ENCODE results near the gene STAG3.

Gene STAG3

DNA sequence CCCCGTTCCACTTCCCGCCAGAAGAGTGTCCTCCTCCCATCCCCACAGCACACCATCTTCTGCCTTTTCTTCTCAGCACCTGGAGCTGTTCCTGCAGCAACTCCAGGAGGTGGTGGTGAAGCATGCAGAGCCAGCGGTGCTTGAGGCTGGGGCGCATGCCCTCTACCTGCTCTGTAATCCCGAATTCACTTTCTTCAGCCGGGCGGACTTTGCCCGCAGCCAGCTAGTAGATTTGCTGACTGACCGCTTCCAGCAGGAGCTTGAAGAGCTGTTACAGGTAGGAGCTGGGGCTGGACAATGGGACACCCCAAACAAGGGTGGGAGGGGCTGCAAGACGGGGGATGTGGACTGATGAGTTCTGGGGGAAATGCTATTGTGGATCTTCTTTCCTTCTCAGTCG is 23.0 kb downstream of the STAG3 start:
- no peak overlapping the region; the same call in 1 of the 2 replicates for H3K9ac ChIP-seq (ENCODE audit: low read length)
- no peaks in the 10 kb centered on the region for H3K79me2 ChIP-seq (ENCODE audit: low read length)
- peaks cover 4% of the 10 kb centered on the region; the same call in 1 of the 2 replicates for H3K27me3 ChIP-seq (ENCODE audit: low read depth, low read length)
- peaks cover 47% of the 10 kb centered on the region for H3K4me1 ChIP-seq (ENCODE audit: low read length)
- no peak for TF ChIP-seq EZH2phosphoT487 (IDR thresholded peaks at IDR 0.05; ENCODE audit: low read depth)
- TF ChIP-seq, protein P1, sequence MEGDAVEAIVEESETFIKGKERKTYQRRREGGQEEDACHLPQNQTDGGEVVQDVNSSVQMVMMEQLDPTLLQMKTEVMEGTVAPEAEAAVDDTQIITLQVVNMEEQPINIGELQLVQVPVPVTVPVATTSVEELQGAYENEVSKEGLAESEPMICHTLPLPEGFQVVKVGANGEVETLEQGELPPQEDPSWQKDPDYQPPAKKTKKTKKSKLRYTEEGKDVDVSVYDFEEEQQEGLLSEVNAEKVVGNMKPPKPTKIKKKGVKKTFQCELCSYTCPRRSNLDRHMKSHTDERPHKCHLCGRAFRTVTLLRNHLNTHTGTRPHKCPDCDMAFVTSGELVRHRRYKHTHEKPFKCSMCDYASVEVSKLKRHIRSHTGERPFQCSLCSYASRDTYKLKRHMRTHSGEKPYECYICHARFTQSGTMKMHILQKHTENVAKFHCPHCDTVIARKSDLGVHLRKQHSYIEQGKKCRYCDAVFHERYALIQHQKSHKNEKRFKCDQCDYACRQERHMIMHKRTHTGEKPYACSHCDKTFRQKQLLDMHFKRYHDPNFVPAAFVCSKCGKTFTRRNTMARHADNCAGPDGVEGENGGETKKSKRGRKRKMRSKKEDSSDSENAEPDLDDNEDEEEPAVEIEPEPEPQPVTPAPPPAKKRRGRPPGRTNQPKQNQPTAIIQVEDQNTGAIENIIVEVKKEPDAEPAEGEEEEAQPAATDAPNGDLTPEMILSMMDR (IDR thresholded peaks at IDR 0.05; ENCODE audit: low read depth, low read length), result no peak
- H2AFZ ChIP-seq (ENCODE audit: low read depth, low read length), result no peak overlapping the region
- peak overlapping the region; percentile 69 for H3K4me3 ChIP-seq (ENCODE audit: low read length)
- H3K36me3 ChIP-seq (replicated peaks; ENCODE audit: low read depth, low read length), result no peaks in the 10 kb centered on the region
- peak overlapping the region; percentile 82 for H3K4me2 ChIP-seq (ENCODE audit: low read length)
- H4K20me1 ChIP-seq (ENCODE audit: insufficient read depth, low read length), result no peaks in the 10 kb centered on the region
- H3K9me3 ChIP-seq (ENCODE audit: insufficient read depth, low read length), result no peaks in the 10 kb centered on the region
- H3K27ac ChIP-seq (ENCODE audit: low read length), result no peak overlapping the region

DNA sequence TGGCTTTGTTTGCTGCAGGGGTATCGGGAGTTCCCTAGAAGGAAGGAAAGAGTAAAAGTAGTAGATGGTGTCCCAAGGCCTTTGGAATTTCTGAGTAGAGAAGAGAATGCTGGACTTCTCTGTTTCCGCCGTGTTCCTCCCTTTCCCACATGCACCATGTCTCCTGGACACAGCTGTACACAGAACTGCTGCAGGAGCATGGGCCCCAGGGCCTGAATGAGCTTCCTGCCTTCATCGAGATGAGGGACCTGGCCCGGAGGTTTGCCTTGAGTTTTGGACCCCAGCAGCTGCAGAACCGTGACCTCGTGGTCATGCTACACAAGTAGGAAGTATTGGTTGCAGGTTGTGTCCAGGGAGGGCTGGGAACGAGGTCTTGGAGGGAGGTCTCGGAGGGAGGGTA is 26.7 kb downstream of the STAG3 start:
- Histone ChIP-seq H3K36me3 (replicated peaks; ENCODE audit: low read depth, low read length) (no peaks in the 10 kb centered on the region), H3K4me1 (ENCODE audit: low read length) (peaks cover 40% of the 10 kb centered on the region), H3K79me2 (ENCODE audit: low read length) (no peaks in the 10 kb centered on the region), H3K27ac (ENCODE audit: low read length) (no peak overlapping the region), H3K27me3 (ENCODE audit: low read depth, low read length) (peaks cover 4% of the 10 kb centered on the region; the same call in 1 of the 2 replicates), H3K4me2 (ENCODE audit: low read length) (peak overlapping the region; percentile 37), H2AFZ (ENCODE audit: low read depth, low read length) (no peak overlapping the region), H3K9ac (ENCODE audit: low read length) (no peak overlapping the region), H4K20me1 (ENCODE audit: insufficient read depth, low read length) (no peaks in the 10 kb centered on the region), H3K4me3 (ENCODE audit: low read length) (no peak overlapping the region), H3K9me3 (ENCODE audit: insufficient read depth, low read length) (no peaks in the 10 kb centered on the region)
- TF ChIP-seq, protein P1 (IDR thresholded peaks at IDR 0.05; ENCODE audit: low read depth, low read length), result no peak
- no peak for TF ChIP-seq EZH2phosphoT487 (IDR thresholded peaks at IDR 0.05; ENCODE audit: low read depth)

DNA sequence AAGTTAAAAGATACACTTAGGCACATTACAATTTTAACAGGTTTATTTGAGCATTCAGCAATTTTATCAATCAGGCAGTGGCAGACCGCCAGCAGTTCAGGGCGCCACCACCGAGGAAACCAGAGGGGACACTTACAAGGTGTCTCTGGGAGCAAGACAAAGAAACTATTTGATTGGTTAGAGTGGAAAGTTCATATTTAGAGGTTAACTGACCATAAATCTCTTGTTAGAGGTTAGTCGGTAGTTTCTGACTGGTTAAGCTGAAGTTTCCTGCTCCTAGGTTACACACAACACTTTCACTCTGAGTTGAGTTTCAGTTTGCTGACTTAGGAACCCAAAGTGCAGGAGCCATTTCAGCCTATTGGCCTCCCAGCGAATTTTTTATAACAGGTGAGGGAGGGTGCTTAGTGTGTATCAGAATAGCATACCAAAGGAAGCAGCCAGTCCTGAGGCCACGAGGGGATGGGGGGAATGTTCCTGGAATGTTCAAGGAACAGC is 31.2 kb downstream of the STAG3 start:
- peak overlapping the region; percentile 45 for H3K9ac ChIP-seq (ENCODE audit: low read length)
- no peaks in the 10 kb centered on the region for H4K20me1 ChIP-seq (ENCODE audit: insufficient read depth, low read length)
- peak overlapping the region; percentile 47 for H3K27ac ChIP-seq (ENCODE audit: low read length)
- peak overlapping the region; percentile 63 for H3K4me3 ChIP-seq (ENCODE audit: low read length)
- H3K36me3 ChIP-seq (replicated peaks; ENCODE audit: low read depth, low read length), result no peaks in the 10 kb centered on the region
- H2AFZ ChIP-seq (ENCODE audit: low read depth, low read length), result peak overlapping the region; percentile 93
- no peaks in the 10 kb centered on the region for H3K27me3 ChIP-seq (ENCODE audit: low read depth, low read length)
- peaks cover 34% of the 10 kb centered on the region for H3K4me1 ChIP-seq (ENCODE audit: low read length)
- no peaks in the 10 kb centered on the region for H3K79me2 ChIP-seq (ENCODE audit: low read length)
- no peaks in the 10 kb centered on the region for H3K9me3 ChIP-seq (ENCODE audit: insufficient read depth, low read length)
- H3K4me2 ChIP-seq (ENCODE audit: low read length), result peak overlapping the region; percentile 89
- TF ChIP-seq, protein P1 (IDR thresholded peaks at IDR 0.05; ENCODE audit: low read depth, low read length), result no peak
- no peak for TF ChIP-seq EZH2phosphoT487 (IDR thresholded peaks at IDR 0.05; ENCODE audit: low read depth)

DNA sequence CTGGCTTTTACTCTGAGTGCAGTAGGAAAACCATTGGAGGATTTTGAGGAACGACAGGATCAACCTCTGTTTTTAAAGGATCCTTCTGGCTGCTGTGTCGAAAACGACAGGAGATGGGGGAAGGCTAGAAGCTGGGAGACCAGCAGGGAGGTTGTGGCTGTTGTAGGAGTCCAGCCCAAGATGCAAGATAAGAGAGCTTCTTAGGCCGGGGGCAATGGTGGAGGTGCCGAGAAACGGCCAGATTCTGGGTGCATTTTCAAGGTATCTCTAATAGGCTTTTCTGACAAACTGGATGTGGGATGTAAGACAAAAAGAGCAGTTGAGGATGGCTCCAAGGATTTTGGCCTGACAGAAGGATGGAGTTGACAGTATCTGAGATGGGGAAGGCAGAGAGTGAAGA is 31.8 kb downstream of the STAG3 start:
- Histone ChIP-seq H3K4me1 (ENCODE audit: low read length) (peaks cover 29% of the 10 kb centered on the region), H3K4me3 (ENCODE audit: low read length) (peak overlapping the region; percentile 63), H3K9me3 (ENCODE audit: insufficient read depth, low read length) (no peaks in the 10 kb centered on the region), H3K27me3 (ENCODE audit: low read depth, low read length) (no peaks in the 10 kb centered on the region), H3K9ac (ENCODE audit: low read length) (peak overlapping the region; percentile 45; the same call in 1 of the 2 replicates), H3K79me2 (ENCODE audit: low read length) (no peaks in the 10 kb centered on the region), H3K27ac (ENCODE audit: low read length) (peak overlapping the region; percentile 47), H3K36me3 (replicated peaks; ENCODE audit: low read depth, low read length) (no peaks in the 10 kb centered on the region), H2AFZ (ENCODE audit: low read depth, low read length) (no peak overlapping the region), H3K4me2 (ENCODE audit: low read length) (peak overlapping the region; percentile 89), H4K20me1 (ENCODE audit: insufficient read depth, low read length) (no peaks in the 10 kb centered on the region)
- TF ChIP-seq, protein P1 (IDR thresholded peaks at IDR 0.05; ENCODE audit: low read depth, low read length), result no peak
- TF ChIP-seq EZH2phosphoT487 (IDR thresholded peaks at IDR 0.05; ENCODE audit: low read depth), result no peak

Measured in OCI-LY3 (cell line).